22Rv1 (cell line): Measurements from ENCODE around the gene ZNF683.

Experiments used
- CTCF ChIP-seq: fragments of 450-650 bp; IDR thresholded peaks from 2 replicates; pipeline ENCODE4 v1.5.1; 2017; ENCODE audit warnings: mild to moderate bottlenecking
- ZFX ChIP-seq: fragments of 450-650 bp; IDR thresholded peaks from 2 replicates; pipeline ENCODE4 v1.6.1; 2017; ENCODE audit warnings: antibody characterized with exemption, borderline replicate concordance

- no peak for TF ChIP-seq CTCF
- TF ChIP-seq ZFX = no peak
These were observed 32.8 kb upstream of the ZNF683 start for GRCh38 chr1:26405281-26405915.
